ENCODE measurements around the gene FAM43A. TPM values are rescaled to one million over a fixed set of nuclear protein-coding genes. Genes with fewer than 3 reads are reported as not detected.

FAM43A gene
- total and polyA plus RNA-seq, 9 of the 15 experiments (the other 6 are each of a cell fraction or from before 2014, with no cell fraction given) = 0.03 to 1.2 (median 0.21) TPM

DNA sequence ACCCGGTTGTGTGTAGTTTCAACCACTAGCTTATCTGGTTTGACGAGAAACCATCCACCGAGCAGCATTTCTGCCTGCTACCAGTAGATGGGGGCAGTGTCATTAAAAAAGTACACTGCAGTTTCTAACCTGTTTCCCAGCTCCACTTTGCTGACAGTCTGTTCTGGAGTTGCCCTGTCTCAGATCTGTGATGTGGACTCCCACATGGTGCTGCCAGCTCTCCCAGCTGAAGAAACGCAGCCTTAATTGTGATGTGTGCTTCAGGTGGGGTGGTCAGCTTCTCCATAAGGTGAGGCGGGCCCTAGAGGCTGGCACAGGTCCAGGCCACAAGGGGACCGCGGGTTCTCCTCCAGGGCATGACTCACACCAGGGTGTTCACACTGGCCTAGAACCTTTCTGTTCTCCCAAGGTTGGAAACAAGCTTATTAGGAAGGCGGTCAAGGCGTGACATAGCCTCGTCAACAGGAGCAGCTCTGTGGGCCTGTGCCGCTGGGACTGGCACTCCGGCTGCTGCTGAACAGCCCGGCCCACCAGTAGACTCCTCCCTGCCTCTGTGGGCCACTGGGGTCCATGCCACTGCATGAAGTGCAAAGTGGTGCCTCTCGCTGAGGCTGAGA is 2.9 kb upstream of the FAM43A start (continued):
- TF ChIP-seq MXI1 (IDR thresholded peaks at IDR 0.05; ENCODE audit: low read depth, low read length) (no peak), PYGO2 (tag; IDR thresholded peaks at IDR 0.05) (no peak), ZNF445 (CRISPR knock-in tag; IDR thresholded peaks at IDR 0.05; ENCODE audit: low read depth) (no peak), CBFB (CRISPR knock-in tag; IDR thresholded peaks at IDR 0.05) (no peak; the same call in 1 of the 2 replicates), NR1H2 (CRISPR knock-in tag; IDR thresholded peaks at IDR 0.05) (no peak), ZNF133 (CRISPR knock-in tag; IDR thresholded peaks at IDR 0.05) (no peak), TEAD2 (tag; IDR thresholded peaks at IDR 0.05) (no peak), BHLHE40 (IDR thresholded peaks at IDR 0.05; ENCODE audit: low read length) (no peak), GATAD2B (IDR thresholded peaks at IDR 0.05; ENCODE audit: borderline replicate concordance) (no peak), ZNF175 (CRISPR knock-in tag; IDR thresholded peaks at IDR 0.05; ENCODE audit: low read depth) (no peak), RBFOX2 (IDR thresholded peaks at IDR 0.05; ENCODE audit: low read depth, low read length) (no peak), CREB1 (IDR thresholded peaks at IDR 0.05) (0 out of 2 replicates have a peak, but pooled peaks have one; percentile 12), CREB1 (CRISPR knock-in tag; IDR thresholded peaks at IDR 0.05) (no peak), RNF2 (IDR thresholded peaks at IDR 0.05) (no peak), LARP7 (IDR thresholded peaks at IDR 0.05) (no peak)
- TF ChIP-seq, protein P1, sequence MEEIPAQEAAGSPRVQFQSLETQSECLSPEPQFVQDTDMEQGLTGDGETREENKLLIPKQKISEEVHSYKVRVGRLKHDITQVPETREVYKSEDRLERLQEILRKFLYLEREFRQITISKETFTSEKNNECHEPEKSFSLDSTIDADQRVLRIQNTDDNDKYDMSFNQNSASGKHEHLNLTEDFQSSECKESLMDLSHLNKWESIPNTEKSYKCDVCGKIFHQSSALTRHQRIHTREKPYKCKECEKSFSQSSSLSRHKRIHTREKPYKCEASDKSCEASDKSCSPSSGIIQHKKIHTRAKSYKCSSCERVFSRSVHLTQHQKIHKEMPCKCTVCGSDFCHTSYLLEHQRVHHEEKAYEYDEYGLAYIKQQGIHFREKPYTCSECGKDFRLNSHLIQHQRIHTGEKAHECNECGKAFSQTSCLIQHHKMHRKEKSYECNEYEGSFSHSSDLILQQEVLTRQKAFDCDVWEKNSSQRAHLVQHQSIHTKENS (CRISPR knock-in tag; IDR thresholded peaks at IDR 0.05) = no peak
- TF ChIP-seq, protein P2, sequence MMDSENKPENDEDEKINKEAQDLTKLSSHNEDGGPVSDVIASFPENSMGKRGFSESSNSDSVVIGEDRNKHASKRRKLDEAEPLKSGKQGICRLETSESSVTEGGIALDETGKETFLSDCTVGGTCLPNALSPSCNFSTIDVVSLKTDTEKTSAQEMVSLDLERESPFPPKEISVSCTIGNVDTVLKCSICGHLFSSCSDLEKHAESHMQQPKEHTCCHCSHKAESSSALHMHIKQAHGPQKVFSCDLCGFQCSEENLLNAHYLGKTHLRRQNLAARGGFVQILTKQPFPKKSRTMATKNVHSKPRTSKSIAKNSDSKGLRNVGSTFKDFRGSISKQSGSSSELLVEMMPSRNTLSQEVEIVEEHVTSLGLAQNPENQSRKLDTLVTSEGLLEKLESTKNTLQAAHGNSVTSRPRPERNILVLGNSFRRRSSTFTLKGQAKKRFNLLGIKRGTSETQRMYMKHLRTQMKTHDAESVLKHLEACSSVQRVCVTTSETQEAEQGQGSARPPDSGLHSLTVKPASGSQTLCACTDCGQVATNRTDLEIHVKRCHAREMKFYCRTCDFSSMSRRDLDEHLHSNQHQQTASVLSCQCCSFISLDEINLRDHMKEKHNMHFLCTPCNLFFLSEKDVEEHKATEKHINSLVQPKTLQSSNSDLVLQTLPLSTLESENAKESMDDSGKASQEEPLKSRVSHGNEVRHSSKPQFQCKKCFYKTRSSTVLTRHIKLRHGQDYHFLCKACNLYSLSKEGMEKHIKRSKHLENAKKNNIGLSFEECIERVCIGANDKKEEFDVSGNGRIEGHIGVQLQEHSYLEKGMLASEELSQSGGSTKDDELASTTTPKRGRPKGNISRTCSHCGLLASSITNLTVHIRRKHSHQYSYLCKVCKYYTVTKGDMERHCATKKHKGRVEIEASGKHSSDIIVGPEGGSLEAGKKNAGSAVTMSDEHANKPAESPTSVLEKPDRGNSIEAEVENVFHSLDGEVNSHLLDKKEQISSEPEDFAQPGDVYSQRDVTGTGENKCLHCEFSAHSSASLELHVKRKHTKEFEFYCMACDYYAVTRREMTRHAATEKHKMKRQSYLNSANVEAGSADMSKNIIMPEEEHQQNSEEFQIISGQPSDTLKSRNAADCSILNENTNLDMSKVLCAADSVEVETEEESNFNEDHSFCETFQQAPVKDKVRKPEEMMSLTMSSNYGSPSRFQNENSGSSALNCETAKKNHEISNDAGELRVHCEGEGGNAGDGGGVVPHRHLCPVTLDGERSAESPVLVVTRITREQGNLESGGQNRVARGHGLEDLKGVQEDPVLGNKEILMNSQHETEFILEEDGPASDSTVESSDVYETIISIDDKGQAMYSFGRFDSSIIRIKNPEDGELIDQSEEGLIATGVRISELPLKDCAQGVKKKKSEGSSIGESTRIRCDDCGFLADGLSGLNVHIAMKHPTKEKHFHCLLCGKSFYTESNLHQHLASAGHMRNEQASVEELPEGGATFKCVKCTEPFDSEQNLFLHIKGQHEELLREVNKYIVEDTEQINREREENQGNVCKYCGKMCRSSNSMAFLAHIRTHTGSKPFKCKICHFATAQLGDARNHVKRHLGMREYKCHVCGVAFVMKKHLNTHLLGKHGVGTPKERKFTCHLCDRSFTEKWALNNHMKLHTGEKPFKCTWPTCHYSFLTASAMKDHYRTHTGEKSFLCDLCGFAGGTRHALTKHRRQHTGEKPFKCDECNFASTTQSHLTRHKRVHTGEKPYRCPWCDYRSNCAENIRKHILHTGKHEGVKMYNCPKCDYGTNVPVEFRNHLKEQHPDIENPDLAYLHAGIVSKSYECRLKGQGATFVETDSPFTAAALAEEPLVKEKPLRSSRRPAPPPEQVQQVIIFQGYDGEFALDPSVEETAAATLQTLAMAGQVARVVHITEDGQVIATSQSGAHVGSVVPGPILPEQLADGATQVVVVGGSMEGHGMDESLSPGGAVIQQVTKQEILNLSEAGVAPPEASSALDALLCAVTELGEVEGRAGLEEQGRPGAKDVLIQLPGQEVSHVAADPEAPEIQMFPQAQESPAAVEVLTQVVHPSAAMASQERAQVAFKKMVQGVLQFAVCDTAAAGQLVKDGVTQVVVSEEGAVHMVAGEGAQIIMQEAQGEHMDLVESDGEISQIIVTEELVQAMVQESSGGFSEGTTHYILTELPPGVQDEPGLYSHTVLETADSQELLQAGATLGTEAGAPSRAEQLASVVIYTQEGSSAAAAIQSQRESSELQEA (IDR thresholded peaks at IDR 0.05; ENCODE audit: low read depth) = no peak
- TF ChIP-seq, protein P3, sequence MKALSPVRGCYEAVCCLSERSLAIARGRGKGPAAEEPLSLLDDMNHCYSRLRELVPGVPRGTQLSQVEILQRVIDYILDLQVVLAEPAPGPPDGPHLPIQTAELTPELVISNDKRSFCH (CRISPR knock-in tag; IDR thresholded peaks at IDR 0.05) = no peak
- TF ChIP-seq, protein P3 (tag; IDR thresholded peaks at IDR 0.05) = peak; percentile 57; the same call in 1 of the 2 replicates
- TF ChIP-seq, protein P4, sequence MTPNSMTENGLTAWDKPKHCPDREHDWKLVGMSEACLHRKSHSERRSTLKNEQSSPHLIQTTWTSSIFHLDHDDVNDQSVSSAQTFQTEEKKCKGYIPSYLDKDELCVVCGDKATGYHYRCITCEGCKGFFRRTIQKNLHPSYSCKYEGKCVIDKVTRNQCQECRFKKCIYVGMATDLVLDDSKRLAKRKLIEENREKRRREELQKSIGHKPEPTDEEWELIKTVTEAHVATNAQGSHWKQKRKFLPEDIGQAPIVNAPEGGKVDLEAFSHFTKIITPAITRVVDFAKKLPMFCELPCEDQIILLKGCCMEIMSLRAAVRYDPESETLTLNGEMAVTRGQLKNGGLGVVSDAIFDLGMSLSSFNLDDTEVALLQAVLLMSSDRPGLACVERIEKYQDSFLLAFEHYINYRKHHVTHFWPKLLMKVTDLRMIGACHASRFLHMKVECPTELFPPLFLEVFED (CRISPR knock-in tag; conservative IDR thresholded peaks at IDR 0.05) = no peak

Measured in K562 (cell line).